Keratinocyte (primary cell): ENCODE results near the gene ARMCX2.

Experiments used
- EZH2 ChIP-seq: IDR thresholded peaks from one replicate; pipeline ENCODE4 v1.6.1; 2012; ENCODE audit warnings: inconsistent platforms, mild to moderate bottlenecking, low read length, moderate library complexity
- TF ChIP-seq, protein P1 (sequence below), 3 experiments: IDR thresholded peaks in 1 of 3; conservative IDR thresholded peaks in 1 of 3; optimal IDR thresholded peaks in 1 of 3; 2 replicates in 2 of 3; 3 replicates in 1 of 3; pipeline versions ENCODE3 to v1.5.1; 2011; ENCODE audit warnings: low read length in 3 of 3, mild to moderate bottlenecking in 3 of 3, moderate library complexity in 2 of 3, control low read depth in 1 of 3, inconsistent platforms in 1 of 3; ENCODE audit not compliant: insufficient read depth in 2 of 3; ENCODE audit errors: extremely low read depth in 1 of 3

DNA sequence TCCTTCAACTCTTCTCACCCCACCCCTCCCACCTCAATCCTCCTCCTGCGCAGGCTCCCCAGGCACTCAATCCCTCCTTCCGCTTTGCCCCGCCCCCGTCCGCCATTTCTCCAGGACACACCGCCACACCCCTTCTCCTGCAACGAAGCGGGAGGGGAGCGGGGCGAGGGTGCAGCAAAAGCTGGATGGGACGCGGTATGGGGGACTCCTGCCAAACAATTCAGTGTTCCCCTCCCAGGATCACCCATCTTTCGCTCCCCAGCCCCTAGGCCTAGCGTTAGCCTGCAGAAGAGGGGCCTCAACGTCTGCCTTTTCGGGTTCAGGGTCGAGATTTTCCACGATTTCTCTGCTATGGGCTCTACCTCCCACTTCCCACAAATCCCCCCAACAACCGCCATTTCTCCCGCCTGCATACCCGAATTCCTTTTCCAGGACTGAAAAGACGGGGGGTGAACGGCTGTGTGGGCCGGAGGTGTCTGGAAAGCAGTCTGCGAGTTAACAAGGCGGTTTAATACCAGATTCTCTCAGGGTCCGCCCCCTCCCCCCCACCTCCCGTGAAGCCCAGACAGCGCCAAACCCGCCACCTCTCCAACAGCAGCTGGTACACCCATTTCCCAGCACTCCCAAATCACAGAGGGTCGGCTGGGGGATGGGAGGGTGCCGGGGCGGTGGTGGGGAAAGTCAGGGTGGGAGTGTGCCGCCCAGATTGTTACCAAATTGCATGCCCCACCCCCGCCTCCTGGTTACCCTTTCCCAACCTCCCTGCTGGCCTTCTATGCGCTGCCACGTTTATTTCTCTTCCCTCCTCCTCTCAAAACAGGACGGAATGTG is 774 bp downstream of the ARMCX2 start:
- TF ChIP-seq, protein P1, sequence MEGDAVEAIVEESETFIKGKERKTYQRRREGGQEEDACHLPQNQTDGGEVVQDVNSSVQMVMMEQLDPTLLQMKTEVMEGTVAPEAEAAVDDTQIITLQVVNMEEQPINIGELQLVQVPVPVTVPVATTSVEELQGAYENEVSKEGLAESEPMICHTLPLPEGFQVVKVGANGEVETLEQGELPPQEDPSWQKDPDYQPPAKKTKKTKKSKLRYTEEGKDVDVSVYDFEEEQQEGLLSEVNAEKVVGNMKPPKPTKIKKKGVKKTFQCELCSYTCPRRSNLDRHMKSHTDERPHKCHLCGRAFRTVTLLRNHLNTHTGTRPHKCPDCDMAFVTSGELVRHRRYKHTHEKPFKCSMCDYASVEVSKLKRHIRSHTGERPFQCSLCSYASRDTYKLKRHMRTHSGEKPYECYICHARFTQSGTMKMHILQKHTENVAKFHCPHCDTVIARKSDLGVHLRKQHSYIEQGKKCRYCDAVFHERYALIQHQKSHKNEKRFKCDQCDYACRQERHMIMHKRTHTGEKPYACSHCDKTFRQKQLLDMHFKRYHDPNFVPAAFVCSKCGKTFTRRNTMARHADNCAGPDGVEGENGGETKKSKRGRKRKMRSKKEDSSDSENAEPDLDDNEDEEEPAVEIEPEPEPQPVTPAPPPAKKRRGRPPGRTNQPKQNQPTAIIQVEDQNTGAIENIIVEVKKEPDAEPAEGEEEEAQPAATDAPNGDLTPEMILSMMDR (optimal IDR thresholded peaks at IDR 0.05 in 1 of 3, IDR thresholded peaks at IDR 0.05 in 1 of 3, conservative IDR thresholded peaks at IDR 0.05 in 1 of 3; ENCODE audit: extremely low read depth in 1 of 3, insufficient read depth in 2 of 3, low read length in 3 of 3): no peak
- no peak for TF ChIP-seq EZH2
